DOHH2 (cell line): ENCODE results near the gene CYP2A7.
"Not testable (repeated sequence)": the region's sequence is repeated elsewhere in the genome, so short reads cannot be mapped to it uniquely, and the experiment has no call there.

Experiments
- H3F3A ChIP-seq: fragments of 200-600 bp; sonication (generic), shearing (Covaris generic); 2 replicates; pipeline ENCODE4 v1.6.0; 2016; ENCODE audit warnings: antibody characterized with exemption, mild to moderate bottlenecking; ENCODE audit not compliant: control insufficient read depth, insufficient read depth
- H3K27ac ChIP-seq: fragments of 200-600 bp; sonication (generic); 2 replicates; pipeline ENCODE4 v1.5.1; 2014; ENCODE audit warnings: low read depth, mild to moderate bottlenecking, low read length, moderate library complexity
- H3K27me3 ChIP-seq: fragments of 200-600 bp; sonication (generic); 2 replicates; pipeline ENCODE4 v1.6.1; 2014; ENCODE audit warnings: mild to moderate bottlenecking, low read length, mixed read lengths; ENCODE audit not compliant: control insufficient read depth
- H3K36me3 ChIP-seq: fragments of 200-600 bp; sonication (generic); 2 replicates; pipeline ENCODE4 v1.6.1; 2014; ENCODE audit warnings: mild to moderate bottlenecking, low read length, moderate library complexity, mixed read lengths; ENCODE audit not compliant: control insufficient read depth
- H3K4me1 ChIP-seq: fragments of 200-600 bp; sonication (generic); 2 replicates; pipeline ENCODE4 v1.6.1; 2014; ENCODE audit warnings: mild to moderate bottlenecking, low read length, mixed read lengths; ENCODE audit not compliant: control insufficient read depth
- H3K4me2 ChIP-seq: fragments of 200-600 bp; sonication (generic); 2 replicates; pipeline ENCODE4 v1.6.0; 2014; ENCODE audit warnings: mild to moderate bottlenecking, low read length, moderate library complexity
- H3K4me3 ChIP-seq: fragments of 200-600 bp; sonication (generic); 2 replicates; pipeline ENCODE4 v1.5.1; 2014; ENCODE audit warnings: mild to moderate bottlenecking, low read length, mixed read lengths
- H3K79me2 ChIP-seq: fragments of 200-600 bp; sonication (generic); 2 replicates; pipeline ENCODE4 v1.6.1; 2014; ENCODE audit warnings: mild to moderate bottlenecking, low read length, mixed read lengths; ENCODE audit not compliant: control insufficient read depth
- H3K9me2 ChIP-seq: fragments of 200-600 bp; sonication (generic); replicated peaks from 2 replicates; pipeline ENCODE4 v1.6.1; 2014; ENCODE audit warnings: mild to moderate bottlenecking, low read length, mixed read lengths; ENCODE audit not compliant: control insufficient read depth
- H3K9me3 ChIP-seq: fragments of 200-600 bp; sonication (generic); 2 replicates; pipeline ENCODE4 v1.6.1; 2014; ENCODE audit warnings: antibody characterized with exemption, low read length, mixed read lengths; ENCODE audit not compliant: control insufficient read depth, insufficient read depth
- H4K20me1 ChIP-seq: fragments of 200-600 bp; sonication (generic); 2 replicates; pipeline ENCODE4 v1.6.0; 2014; ENCODE audit warnings: low read depth, mild to moderate bottlenecking, antibody characterized with exemption, low read length, moderate library complexity; ENCODE audit not compliant: control insufficient read depth, insufficient read depth
- CTCF ChIP-seq: fragments of 200-600 bp; sonication (generic); IDR thresholded peaks from one replicate; pipeline ENCODE4 v1.5.1; 2014; ENCODE audit warnings: antibody characterized with exemption, mild to moderate bottlenecking, low read depth, low read length; ENCODE audit not compliant: poor library complexity, severe bottlenecking
- EZH2phosphoT487 ChIP-seq: fragments of 200-600 bp; sonication (generic); IDR thresholded peaks from 2 replicates; pipeline ENCODE4 v1.6.1; 2017; ENCODE audit warnings: borderline replicate concordance, mild to moderate bottlenecking, antibody characterized with exemption, low read length, moderate library complexity, mixed read lengths

Gene CYP2A7

GRCh38 chr19:40831502-40832430 lies 50.3 kb downstream of the CYP2A7 start:
- Histone ChIP-seq H3K27me3 (no peaks in the 10 kb centered on the region), H3K4me3 (no peak overlapping the region), H4K20me1 (no peaks in the 10 kb centered on the region), H3K4me2 (no peak overlapping the region), H3K4me1 (no peaks in the 10 kb centered on the region), H3K36me3 (no peaks in the 10 kb centered on the region), H3F3A (no peaks in the 10 kb centered on the region), H3K9me3 (no peaks in the 10 kb centered on the region), H3K79me2 (no peaks in the 10 kb centered on the region), H3K9me2 (no peaks in the 10 kb centered on the region), H3K27ac (no peak overlapping the region)
- TF ChIP-seq EZH2phosphoT487, result no peak
- TF ChIP-seq CTCF, result no peak

GRCh38 chr19:40830741-40831140 lies 51.3 kb downstream of the CYP2A7 start:
- H3K36me3 ChIP-seq, H3K4me1 ChIP-seq, H3K27me3 ChIP-seq, H3K4me3 ChIP-seq, H4K20me1 ChIP-seq, H3F3A ChIP-seq, H3K9me2 ChIP-seq, H3K79me2 ChIP-seq, H3K27ac ChIP-seq, H3K9me3 ChIP-seq, H3K4me2 ChIP-seq: not testable (repeated sequence)

GRCh38 chr19:40829205-40829604 lies 52.8 kb downstream of the CYP2A7 start:
- Histone ChIP-seq H3K4me2 (no peak overlapping the region), H3K4me3 (no peak overlapping the region), H3K27ac (no peak overlapping the region), H4K20me1 (no peaks in the 10 kb centered on the region), H3K79me2 (no peaks in the 10 kb centered on the region), H3K27me3 (no peaks in the 10 kb centered on the region), H3K36me3 (no peaks in the 10 kb centered on the region), H3F3A (no peaks in the 10 kb centered on the region), H3K9me3 (no peaks in the 10 kb centered on the region), H3K4me1 (no peaks in the 10 kb centered on the region), H3K9me2 (no peaks in the 10 kb centered on the region)
- no peak for TF ChIP-seq CTCF
- TF ChIP-seq EZH2phosphoT487, result no peak
